ENCODE measurements around the gene PPFIA1. TPM values are rescaled to one million over a fixed set of nuclear protein-coding genes. Genes with fewer than 3 reads are reported as not detected.

The PPFIA1 gene
- total RNA-seq, 6 donors from 2014 or later = 53.7 to 164 (median 83.3) TPM

GRCh38 chr11:70272009-70272408 is 1.5 kb downstream of the PPFIA1 start:
- H3K4me1 ChIP-seq = peaks cover 19 to 33% (median 24%) of the 10 kb centered on the region in 4 donors
- no peaks in the 10 kb centered on the region for H3K27me3 ChIP-seq
- no peak for ATAC-seq (ENCODE audit: low FRiP score in 2 of 2)
- H3K9me3 ChIP-seq = no peaks in the 10 kb centered on the region
- DNase-seq = no peak
- peak overlapping the region in 2 of 4 donors; percentile 92 to 98 for H3K4me3 ChIP-seq
- TF ChIP-seq POLR2AphosphoS5 (IDR thresholded peaks at IDR 0.05) (no peak), CTCF (IDR thresholded peaks at IDR 0.05) (no peak), EP300 (IDR thresholded peaks at IDR 0.05) (no peak), POLR2A (IDR thresholded peaks at IDR 0.05) (no peak)
- no peak overlapping the region for H3K27ac ChIP-seq
- WGBS, 2 donors = 78 to 80% methylated on average over 7 of the region's 7 CpGs
- H3K36me3 ChIP-seq = peaks cover 0 to 37% (median 16%) of the 10 kb centered on the region in 4 donors

GRCh38 chr11:70278994-70279393 is 8.5 kb downstream of the PPFIA1 start:
- peaks cover 0 to 63% (median 30%) of the 10 kb centered on the region in 4 donors for H3K36me3 ChIP-seq
- DNase-seq (peak in 1 of 2 donors; percentile 43), ATAC-seq (ENCODE audit: low FRiP score in 2 of 2) (no peak)
- no peaks in the 10 kb centered on the region for H3K27me3 ChIP-seq
- H3K9me3 ChIP-seq = no peaks in the 10 kb centered on the region
- TF ChIP-seq POLR2A (IDR thresholded peaks at IDR 0.05) (no peak), POLR2AphosphoS5 (IDR thresholded peaks at IDR 0.05) (no peak)
- H3K4me3 ChIP-seq = no peak overlapping the region
- peak overlapping the region in 1 of 4 donors; percentile 30 for H3K27ac ChIP-seq
- H3K4me1 ChIP-seq = peaks cover 0 to 5% (median 0%) of the 10 kb centered on the region in 4 donors
- WGBS, 2 donors = 87 to 92% methylated on average over 6 to 8 of the region's 8 CpGs

- Histone ChIP-seq H3K27me3 (no peaks in the 10 kb centered on the region), H3K9me3 (no peaks in the 10 kb centered on the region), H3K36me3 (peaks cover 16 to 66% (median 40%) of the 10 kb centered on the region in 4 donors), H3K4me3 (no peak overlapping the region), H3K27ac (peak overlapping the region in 1 of 4 donors; percentile 27), H3K4me1 (peaks cover 0 to 5% (median 0%) of the 10 kb centered on the region in 4 donors)
- ATAC-seq (ENCODE audit: low FRiP score in 2 of 2) (peak in 1 of 2 donors; percentile 83), DNase-seq (no peak)
- TF ChIP-seq POLR2AphosphoS5 (IDR thresholded peaks at IDR 0.05) (no peak), EP300 (IDR thresholded peaks at IDR 0.05) (no peak), CTCF (IDR thresholded peaks at IDR 0.05) (no peak), POLR2A (IDR thresholded peaks at IDR 0.05) (no peak)
- 63 to 70% methylated on average over 7 of the region's 7 CpGs for WGBS, 2 donors
These were observed 10.7 kb downstream of the PPFIA1 start for GRCh38 chr11:70281156-70281609.

- Histone ChIP-seq H3K36me3 (peaks cover 18 to 75% (median 43%) of the 10 kb centered on the region in 4 donors), H3K27me3 (no peaks in the 10 kb centered on the region), H3K27ac (no peak overlapping the region), H3K9me3 (no peaks in the 10 kb centered on the region), H3K4me1 (peaks cover 0 to 5% (median 0%) of the 10 kb centered on the region in 4 donors), H3K4me3 (no peak overlapping the region)
- 90 to 93% methylated on average over 4 of the region's 4 CpGs for WGBS, 2 donors
- no peak for TF ChIP-seq CTCF (IDR thresholded peaks at IDR 0.05)
- no peak for DNase-seq
- no peak for ATAC-seq (ENCODE audit: low FRiP score in 2 of 2)
These were observed 11.5 kb downstream of the PPFIA1 start for GRCh38 chr11:70282012-70282411.

- H3K36me3 ChIP-seq = peaks cover 18 to 73% (median 38%) of the 10 kb centered on the region in 4 donors
- no peak for TF ChIP-seq CTCF (IDR thresholded peaks at IDR 0.05)
- no peak for TF ChIP-seq POLR2AphosphoS5 (IDR thresholded peaks at IDR 0.05)
- TF ChIP-seq EP300 (IDR thresholded peaks at IDR 0.05) = no peak
- no peak for TF ChIP-seq POLR2A (IDR thresholded peaks at IDR 0.05)
- H3K4me3 ChIP-seq = no peak overlapping the region
- H3K27ac ChIP-seq = no peak overlapping the region
- DNase-seq (peak in 1 of 2 donors; percentile 13), ATAC-seq (ENCODE audit: low FRiP score in 2 of 2) (no peak)
- no peaks in the 10 kb centered on the region for H3K4me1 ChIP-seq
- H3K27me3 ChIP-seq = no peaks in the 10 kb centered on the region
- H3K9me3 ChIP-seq = no peaks in the 10 kb centered on the region
- WGBS, 2 donors = 87 to 92% methylated on average over 6 of the region's 6 CpGs
These were observed 18.2 kb downstream of the PPFIA1 start for GRCh38 chr11:70288721-70289120.

Data from upper lobe of left lung (tissue), 6 donors.